ENCODE data around the gene BPI.

GRCh38 chr20:38386004-38386403 is 82.0 kb downstream of the BPI start:
- no peak for TF ChIP-seq CTCF (IDR thresholded peaks at IDR 0.05)
- TF ChIP-seq TCF7L2 (IDR thresholded peaks at IDR 0.05; ENCODE audit: low read depth, low read length): no peak
- no peak for TF ChIP-seq SIN3A (IDR thresholded peaks at IDR 0.05; ENCODE audit: borderline replicate concordance, insufficient read depth, low read depth, low read length)
- no peak for TF ChIP-seq REST (IDR thresholded peaks at IDR 0.05; ENCODE audit: insufficient read depth in 1 of 2, low read depth in 2 of 2, low read length in 1 of 2)

Measured in Panc1 (cell line).